HepG2 (cell line): Measurements from ENCODE around the gene PLVAP. TPM values are rescaled to one million over a fixed set of nuclear protein-coding genes. Genes with fewer than 3 reads are reported as not detected.

ENCODE experiments used
- AGO1 ChIP-seq: fragments of 200-400 bp; formaldehyde crosslinking; IDR thresholded peaks from 2 replicates; pipeline ENCODE4 v1.6.1; 2017; ENCODE audit warnings: mild to moderate bottlenecking, low read depth, low read length, moderate library complexity; ENCODE audit not compliant: poor library complexity, severe bottlenecking
- ATF3 ChIP-seq: sonication (generic); formaldehyde crosslinking; IDR thresholded peaks from 2 replicates; pipeline ENCODE4 v1.4.0; 2020; ENCODE audit warnings: missing genetic modification reagents
- FOXP1 ChIP-seq, 2 experiments: fragments of 450-650 bp in 1 of 2; IDR thresholded peaks; 2 replicates each; pipeline ENCODE4 v1.6.1; 2017 to 2018; ENCODE audit warnings: antibody characterized with exemption in 1 of 2
- NBN ChIP-seq: fragments of 450-650 bp; conservative IDR thresholded peaks from 2 replicates; pipeline ENCODE4 v1.6.1; 2017
- NCOA2 ChIP-seq: sonication (generic); formaldehyde crosslinking; IDR thresholded peaks from 2 replicates; pipeline ENCODE4 v1.8.0; 2022; ENCODE audit warnings: inconsistent platforms
- NFKB2 ChIP-seq: sonication (generic); formaldehyde crosslinking; IDR thresholded peaks from 2 replicates; pipeline ENCODE4 v1.4.0; 2020; ENCODE audit warnings: missing genetic modification reagents, borderline replicate concordance
- RFX1 ChIP-seq: fragments of 450-650 bp; IDR thresholded peaks from 2 replicates; pipeline ENCODE4 v1.6.1; 2017
- RFX3 ChIP-seq: IDR thresholded peaks from 2 replicates; pipeline ENCODE4 v1.6.1; 2016; ENCODE audit warnings: missing biosample characterization, missing genetic modification reagents
- SMARCE1 ChIP-seq: fragments of 450-650 bp; IDR thresholded peaks from 2 replicates; pipeline ENCODE4 v1.6.1; 2017; ENCODE audit warnings: borderline replicate concordance
- SP2 ChIP-seq: sonication (generic); formaldehyde crosslinking; IDR thresholded peaks from 2 replicates; pipeline ENCODE4 v1.5.1; 2020; ENCODE audit warnings: mild to moderate bottlenecking, missing genetic modification reagents
- TFDP1 ChIP-seq: IDR thresholded peaks from 2 replicates; pipeline ENCODE4 v1.6.1; 2016; ENCODE audit warnings: missing compliant biosample characterization, missing genetic modification reagents, borderline replicate concordance
- U2AF2 ChIP-seq: fragments of 200-400 bp; formaldehyde crosslinking; IDR thresholded peaks from 2 replicates; pipeline ENCODE4 v1.6.1; 2017; ENCODE audit warnings: low read depth, mild to moderate bottlenecking, low read length
- ZBTB21 ChIP-seq: sonication (generic); formaldehyde crosslinking; IDR thresholded peaks from 2 replicates; pipeline ENCODE4 v1.4.0; 2020; ENCODE audit warnings: missing genetic modification reagents
- ZKSCAN1 ChIP-seq: fragments of 150-350 bp; IDR thresholded peaks from 2 replicates; pipeline ENCODE4 v1.6.1; 2014; ENCODE audit warnings: low read length
- ZNF10 ChIP-seq: sonication (generic); formaldehyde crosslinking; IDR thresholded peaks from 2 replicates; pipeline ENCODE4 v1.4.0; 2020; ENCODE audit warnings: mild to moderate bottlenecking, low read depth, missing genetic modification reagents, borderline replicate concordance
- ZNF12 ChIP-seq: sonication (generic); formaldehyde crosslinking; IDR thresholded peaks from 2 replicates; pipeline ENCODE4 v1.5.0; 2020; ENCODE audit warnings: missing genetic modification reagents
- ZNF260 ChIP-seq: sonication (generic); formaldehyde crosslinking; IDR thresholded peaks from 2 replicates; pipeline ENCODE4 v1.4.0; 2020; ENCODE audit warnings: missing genetic modification reagents, low read depth, mild to moderate bottlenecking, borderline replicate concordance
- ZNF30 ChIP-seq: sonication (generic); formaldehyde crosslinking; IDR thresholded peaks from 2 replicates; pipeline ENCODE4 v1.5.0; 2020; ENCODE audit warnings: mild to moderate bottlenecking, missing genetic modification reagents
- ZNF883 ChIP-seq: sonication (generic); formaldehyde crosslinking; IDR thresholded peaks from 2 replicates; pipeline ENCODE4 v1.5.1; 2020; ENCODE audit warnings: mild to moderate bottlenecking, missing genetic modification reagents; ENCODE audit errors: not compliant biosample characterization
- ZNF891 ChIP-seq: sonication (generic); formaldehyde crosslinking; IDR thresholded peaks from 2 replicates; pipeline ENCODE4 v1.5.0; 2020; ENCODE audit warnings: mild to moderate bottlenecking, missing genetic modification reagents
- polyA plus RNA-seq, 8 experiments: library from polyadenylated mRNA; depleted of rRNA in 3 of 8; stranded (reverse) in 7 of 8; unstranded in 1 of 8; fragments of >200 nt; fragmentation: Illumina TruSeq in 4 of 8; extraction: Trizol in 4 of 8; gene quantifications; 2 replicates each; pipeline versions ENCODE4 v1.2.1 to v1.2.3, GENCODE V29; 2011 to 2016; ENCODE audit warnings: low read depth in 4 of 8, missing spikeins in 1 of 8, mixed read lengths in 1 of 8; ENCODE audit not compliant: insufficient read depth in 1 of 8
- total RNA-seq, 5 experiments: library from RNA; depleted of rRNA; stranded (reverse); fragments of >200 nt; fragmentation: Illumina TruSeq; extraction: Trizol; gene quantifications; 2 replicates each; pipeline ENCODE4 v1.2.3, GENCODE V29; 2016; ENCODE audit warnings: low read depth in 1 of 5
- TF ChIP-seq, protein P1 (sequence below): sonication (generic); formaldehyde crosslinking; IDR thresholded peaks from 2 replicates; pipeline ENCODE4 v1.4.0; 2020; ENCODE audit warnings: missing genetic modification reagents, mild to moderate bottlenecking, borderline replicate concordance
- TF ChIP-seq, protein P2 (sequence below): sonication (generic); formaldehyde crosslinking; conservative IDR thresholded peaks from 2 replicates; pipeline ENCODE4 v1.8.0; 2022; ENCODE audit warnings: missing genetic modification reagents
- TF ChIP-seq, protein P3 (sequence below): sonication (generic); formaldehyde crosslinking; IDR thresholded peaks from 2 replicates; pipeline ENCODE4 v1.4.0; 2020; ENCODE audit warnings: missing genetic modification reagents
- TF ChIP-seq, protein P4 (sequence below): IDR thresholded peaks from 2 replicates; pipeline ENCODE4 v1.6.1; 2016; ENCODE audit warnings: missing compliant biosample characterization, missing genetic modification reagents, borderline replicate concordance

PLVAP gene
- total and polyA plus RNA-seq, 2 of the 13 experiments (the other 11 are each of a cell fraction or from before 2014, with no cell fraction given): 0.26 TPM; not detected in 1

GRCh38 chr19:17390665-17391370 lies 13.7 kb upstream of the PLVAP start (continued):
- TF ChIP-seq TFDP1 (peak; percentile 69; the same call in 1 of the 2 replicates), NCOA2 (CRISPR knock-in tag) (no peak), NBN (no peak), ZNF891 (no peak), ZNF30 (CRISPR knock-in tag) (no peak), ZNF883 (CRISPR knock-in tag) (peak; percentile 32), ZNF10 (no peak), AGO1 (peak; percentile 60), ZKSCAN1 (no peak), ZBTB21 (CRISPR knock-in tag) (no peak), ZNF12 (CRISPR knock-in tag) (no peak), ATF3 (CRISPR knock-in tag) (no peak), NFKB2 (CRISPR knock-in tag) (peak; percentile 23; the same call in 1 of the 2 replicates), SMARCE1 (no peak), RFX3 (CRISPR knock-in tag) (no peak), FOXP1 (IDR thresholded peaks at IDR 0.05) (no peak), FOXP1 (CRISPR knock-in tag; IDR thresholded peaks at IDR 0.05) (no peak), RFX1 (no peak), SP2 (CRISPR knock-in tag) (peak; percentile 69), ZNF260 (CRISPR knock-in tag) (no peak), U2AF2 (no peak)
- TF ChIP-seq, protein P1, sequence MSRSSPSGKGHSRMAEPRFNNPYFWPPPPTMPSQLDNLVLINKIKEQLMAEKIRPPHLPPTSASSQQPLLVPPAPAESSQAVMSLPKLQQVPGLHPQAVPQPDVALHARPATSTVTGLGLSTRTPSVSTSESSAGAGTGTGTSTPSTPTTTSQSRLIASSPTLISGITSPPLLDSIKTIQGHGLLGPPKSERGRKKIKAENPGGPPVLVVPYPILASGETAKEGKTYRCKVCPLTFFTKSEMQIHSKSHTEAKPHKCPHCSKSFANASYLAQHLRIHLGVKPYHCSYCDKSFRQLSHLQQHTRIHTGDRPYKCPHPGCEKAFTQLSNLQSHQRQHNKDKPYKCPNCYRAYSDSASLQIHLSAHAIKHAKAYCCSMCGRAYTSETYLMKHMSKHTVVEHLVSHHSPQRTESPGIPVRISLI (CRISPR knock-in tag): no peak
- TF ChIP-seq, protein P2, sequence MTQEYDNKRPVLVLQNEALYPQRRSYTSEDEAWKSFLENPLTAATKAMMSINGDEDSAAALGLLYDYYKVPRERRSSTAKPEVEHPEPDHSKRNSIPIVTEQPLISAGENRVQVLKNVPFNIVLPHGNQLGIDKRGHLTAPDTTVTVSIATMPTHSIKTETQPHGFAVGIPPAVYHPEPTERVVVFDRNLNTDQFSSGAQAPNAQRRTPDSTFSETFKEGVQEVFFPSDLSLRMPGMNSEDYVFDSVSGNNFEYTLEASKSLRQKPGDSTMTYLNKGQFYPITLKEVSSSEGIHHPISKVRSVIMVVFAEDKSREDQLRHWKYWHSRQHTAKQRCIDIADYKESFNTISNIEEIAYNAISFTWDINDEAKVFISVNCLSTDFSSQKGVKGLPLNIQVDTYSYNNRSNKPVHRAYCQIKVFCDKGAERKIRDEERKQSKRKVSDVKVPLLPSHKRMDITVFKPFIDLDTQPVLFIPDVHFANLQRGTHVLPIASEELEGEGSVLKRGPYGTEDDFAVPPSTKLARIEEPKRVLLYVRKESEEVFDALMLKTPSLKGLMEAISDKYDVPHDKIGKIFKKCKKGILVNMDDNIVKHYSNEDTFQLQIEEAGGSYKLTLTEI (CRISPR knock-in tag): no peak
- TF ChIP-seq, protein P3, sequence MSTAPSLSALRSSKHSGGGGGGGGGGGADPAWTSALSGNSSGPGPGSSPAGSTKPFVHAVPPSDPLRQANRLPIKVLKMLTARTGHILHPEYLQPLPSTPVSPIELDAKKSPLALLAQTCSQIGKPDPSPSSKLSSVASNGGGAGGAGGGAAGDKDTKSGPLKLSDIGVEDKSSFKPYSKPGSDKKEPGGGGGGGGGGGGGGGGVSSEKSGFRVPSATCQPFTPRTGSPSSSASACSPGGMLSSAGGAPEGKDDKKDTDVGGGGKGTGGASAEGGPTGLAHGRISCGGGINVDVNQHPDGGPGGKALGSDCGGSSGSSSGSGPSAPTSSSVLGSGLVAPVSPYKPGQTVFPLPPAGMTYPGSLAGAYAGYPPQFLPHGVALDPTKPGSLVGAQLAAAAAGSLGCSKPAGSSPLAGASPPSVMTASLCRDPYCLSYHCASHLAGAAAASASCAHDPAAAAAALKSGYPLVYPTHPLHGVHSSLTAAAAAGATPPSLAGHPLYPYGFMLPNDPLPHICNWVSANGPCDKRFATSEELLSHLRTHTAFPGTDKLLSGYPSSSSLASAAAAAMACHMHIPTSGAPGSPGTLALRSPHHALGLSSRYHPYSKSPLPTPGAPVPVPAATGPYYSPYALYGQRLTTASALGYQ (CRISPR knock-in tag): no peak
- TF ChIP-seq, protein P4, sequence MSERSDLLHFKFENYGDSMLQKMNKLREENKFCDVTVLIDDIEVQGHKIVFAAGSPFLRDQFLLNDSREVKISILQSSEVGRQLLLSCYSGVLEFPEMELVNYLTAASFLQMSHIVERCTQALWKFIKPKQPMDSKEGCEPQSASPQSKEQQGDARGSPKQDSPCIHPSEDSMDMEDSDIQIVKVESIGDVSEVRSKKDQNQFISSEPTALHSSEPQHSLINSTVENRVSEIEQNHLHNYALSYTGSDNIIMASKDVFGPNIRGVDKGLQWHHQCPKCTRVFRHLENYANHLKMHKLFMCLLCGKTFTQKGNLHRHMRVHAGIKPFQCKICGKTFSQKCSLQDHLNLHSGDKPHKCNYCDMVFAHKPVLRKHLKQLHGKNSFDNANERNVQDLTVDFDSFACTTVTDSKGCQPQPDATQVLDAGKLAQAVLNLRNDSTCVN: no peak
